Right atrium auricular region (tissue), 2 donors: ENCODE results near the gene POLD2. TPM values are rescaled to one million over a fixed set of nuclear protein-coding genes. Genes with fewer than 3 reads are reported as not detected.

Experiments
- DNase-seq: peaks from one replicate; pipeline ENCODE4 v3.0.0-alpha.2; 2019; ENCODE audit warnings: low spot score
- H3K27ac ChIP-seq, 2 donors: fragments of 200-600 bp; sonication (generic); 1 replicate in 1 of 2; 2 replicates in 1 of 2; pipeline ENCODE4 v1.5.1; 2016 to 2019
- H3K27me3 ChIP-seq, 2 donors: fragments of 200-600 bp; sonication (generic); one replicate each; pipeline versions ENCODE4 v1.5.1 to v1.6.0; 2017 to 2019
- H3K36me3 ChIP-seq: fragments of 200-600 bp; sonication (generic); one replicate; pipeline ENCODE4 v1.5.1; 2016
- H3K4me1 ChIP-seq, 2 donors: fragments of 200-600 bp; sonication (generic); one replicate each; pipeline versions ENCODE4 v1.5.1 to v1.6.0; 2017 to 2019
- H3K4me3 ChIP-seq, 2 donors: fragments of 200-600 bp; sonication (generic); 1 replicate in 1 of 2; 2 replicates in 1 of 2; pipeline ENCODE4 v1.5.1; 2017 to 2019; ENCODE audit warnings: mild to moderate bottlenecking in 1 of 2, moderate library complexity in 1 of 2
- H3K9me3 ChIP-seq, 2 donors: fragments of 200-600 bp; sonication (generic); one replicate each; pipeline ENCODE4 v1.5.1; 2019
- microRNA-seq, 2 donors: library from miRNA; unstranded; fragments of <30 nt; microRNA quantifications; one replicate each; pipeline ENCODE4, GENCODE V29; 2016 to 2017; ENCODE audit warnings: borderline number of aligned reads in 2 of 2, borderline replicate concordance in 1 of 2
- total RNA-seq, 2 donors: library from RNA; depleted of rRNA; stranded (reverse); fragments of >200 nt; gene quantifications; one replicate each; pipeline ENCODE4 v1.1.0, GENCODE V29; 2016
- TF ChIP-seq, protein P1 (sequence below), 2 donors: fragments of 200-600 bp; sonication (generic); IDR thresholded peaks; one replicate each; pipeline ENCODE4 v1.5.1; 2019; ENCODE audit warnings: antibody characterized with exemption in 2 of 2

POLD2 gene
- total RNA-seq, 2 donors from 2014 or later = 71.4 to 76.5 TPM

DNA sequence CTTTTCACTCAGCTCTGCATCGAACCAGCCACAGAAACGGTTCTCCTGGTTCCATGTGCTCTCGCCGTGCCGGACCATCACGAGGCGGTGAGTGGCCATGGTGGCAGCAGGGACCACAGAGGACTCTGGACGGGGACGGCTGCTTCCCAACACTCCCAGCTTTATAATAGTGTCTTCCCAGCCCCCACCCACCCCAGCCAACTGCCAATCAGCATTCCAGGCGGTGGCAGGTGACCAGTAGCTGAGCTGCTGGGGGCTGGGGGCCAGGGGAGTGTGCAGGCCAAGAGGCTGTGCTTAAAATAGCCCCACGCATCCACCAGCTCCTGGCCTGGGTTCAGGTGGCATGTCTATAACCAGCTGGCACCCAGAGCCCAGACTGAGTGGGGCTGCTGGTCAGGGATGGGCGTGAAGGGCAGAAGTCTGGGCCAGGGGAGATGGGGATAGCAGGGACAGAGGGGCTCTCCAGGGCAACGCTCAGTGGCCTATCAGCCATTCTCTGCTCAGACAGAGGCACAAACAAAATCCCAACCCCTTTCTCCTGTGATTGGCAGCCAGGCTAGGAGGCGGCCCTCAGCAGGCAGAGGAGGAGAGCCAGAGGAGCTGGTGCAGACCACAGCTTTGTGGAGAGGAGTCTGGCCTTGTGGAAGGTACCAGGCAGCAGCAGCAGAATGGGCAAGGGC lies 57.8 kb downstream of the POLD2 start, which contains the start of gene PGAM2:
Gene PGAM2 (minus strand): TSS at position 137 of the 680 bp plus-strand sequence. CDS start 38 bp downstream, at position 99.
- H3K27me3 ChIP-seq = no peaks in the 10 kb centered on the region
- H3K9me3 ChIP-seq = no peaks in the 10 kb centered on the region
- DNase-seq = peak; percentile 81
- peak within 1 kb of the TSS; percentile 55 to 63 for H3K4me3 ChIP-seq
- H3K4me1 ChIP-seq = peaks cover 0 to 75% of the 10 kb centered on the region in 2 donors
- TF ChIP-seq, protein P1, sequence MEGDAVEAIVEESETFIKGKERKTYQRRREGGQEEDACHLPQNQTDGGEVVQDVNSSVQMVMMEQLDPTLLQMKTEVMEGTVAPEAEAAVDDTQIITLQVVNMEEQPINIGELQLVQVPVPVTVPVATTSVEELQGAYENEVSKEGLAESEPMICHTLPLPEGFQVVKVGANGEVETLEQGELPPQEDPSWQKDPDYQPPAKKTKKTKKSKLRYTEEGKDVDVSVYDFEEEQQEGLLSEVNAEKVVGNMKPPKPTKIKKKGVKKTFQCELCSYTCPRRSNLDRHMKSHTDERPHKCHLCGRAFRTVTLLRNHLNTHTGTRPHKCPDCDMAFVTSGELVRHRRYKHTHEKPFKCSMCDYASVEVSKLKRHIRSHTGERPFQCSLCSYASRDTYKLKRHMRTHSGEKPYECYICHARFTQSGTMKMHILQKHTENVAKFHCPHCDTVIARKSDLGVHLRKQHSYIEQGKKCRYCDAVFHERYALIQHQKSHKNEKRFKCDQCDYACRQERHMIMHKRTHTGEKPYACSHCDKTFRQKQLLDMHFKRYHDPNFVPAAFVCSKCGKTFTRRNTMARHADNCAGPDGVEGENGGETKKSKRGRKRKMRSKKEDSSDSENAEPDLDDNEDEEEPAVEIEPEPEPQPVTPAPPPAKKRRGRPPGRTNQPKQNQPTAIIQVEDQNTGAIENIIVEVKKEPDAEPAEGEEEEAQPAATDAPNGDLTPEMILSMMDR (IDR thresholded peaks at IDR 0.05) = no peak
- peaks cover 20% of the 10 kb centered on the region for H3K36me3 ChIP-seq
- H3K27ac ChIP-seq = peak within 1 kb of the TSS; percentile 86 to 89

DNA sequence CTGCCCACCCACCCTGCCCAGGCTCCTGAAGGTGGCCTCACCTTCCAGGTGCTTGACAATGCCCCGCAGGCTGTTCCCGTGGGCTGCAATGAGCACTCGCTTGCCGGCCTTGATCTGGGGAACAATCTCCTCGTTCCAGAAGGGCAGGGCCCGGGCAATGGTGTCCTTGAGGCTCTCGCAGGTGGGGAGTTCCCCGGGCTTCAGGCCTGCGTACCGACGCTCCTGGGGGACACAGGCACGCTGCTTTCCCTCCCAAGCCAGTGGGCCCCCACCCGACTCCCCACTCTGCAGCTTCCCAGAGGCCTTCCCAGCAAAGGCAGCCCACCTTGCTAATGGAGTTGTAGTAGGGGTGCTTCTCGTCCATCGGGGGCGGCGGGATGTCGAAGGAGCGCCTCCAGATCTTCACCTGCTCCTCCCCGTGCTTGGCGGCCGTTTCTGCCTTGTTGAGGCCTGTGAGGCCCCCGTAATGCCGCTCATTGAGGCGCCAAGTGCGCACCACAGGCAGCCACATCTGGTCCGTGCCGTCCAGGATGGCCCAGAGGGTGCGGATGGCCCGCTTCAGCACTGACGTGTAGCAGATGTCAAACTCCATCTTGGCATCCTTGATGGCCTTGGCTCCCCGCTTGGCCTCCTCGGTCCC lies 58.4 kb downstream of the POLD2 start:
- H3K36me3 ChIP-seq = peaks cover 26% of the 10 kb centered on the region
- peak overlapping the region; percentile 86 to 89 for H3K27ac ChIP-seq
- peaks cover 0 to 76% of the 10 kb centered on the region in 2 donors for H3K4me1 ChIP-seq
- TF ChIP-seq, protein P1 (IDR thresholded peaks at IDR 0.05) = no peak
- DNase-seq = no peak
- peak overlapping the region; percentile 55 to 63 for H3K4me3 ChIP-seq
- H3K9me3 ChIP-seq = no peaks in the 10 kb centered on the region
- H3K27me3 ChIP-seq = no peaks in the 10 kb centered on the region

Small RNA genes within 50 kb of the gene (microRNA-seq; reads per million reads assigned to microRNA genes)
- 0.71 to 2.8 reads per million in 2 donors for gene MIR6838

Other genes starting within 250 kb of the POLD2 start
- 10 to 100 TPM; 26.4 to 30.9 TPM for gene URGCP, start 217.0 kb downstream of the POLD2 start, total RNA-seq
- 10 to 100 TPM; 47.4 to 50.5 TPM for gene UBE2D4, start 197.1 kb downstream of the POLD2 start, total RNA-seq
- gene SPDYE1, start 125.7 kb downstream of the POLD2 start, total RNA-seq = not detected
- gene DBNL, start 78.8 kb downstream of the POLD2 start, total RNA-seq = 10 to 100 TPM; 31.4 to 66.2 TPM
- 1,000 to 10,000 TPM in 1 of 2 donors, 100 to 1,000 TPM in 1; 680 to 2,809 TPM for gene PGAM2, start 58.0 kb downstream of the POLD2 start, total RNA-seq
- 10 to 100 TPM; 18.5 to 31.3 TPM for gene POLM, start 41.0 kb downstream of the POLD2 start, total RNA-seq
- 100 to 1,000 TPM in 1 of 2 donors, 10 to 100 TPM in 1; 84.4 to 193 TPM for gene AEBP1, start 19.2 kb downstream of the POLD2 start, total RNA-seq
- gene MYL7, start 17.8 kb upstream of the POLD2 start, total RNA-seq = over 10,000 TPM; 17,339 to 49,235 TPM
- gene GCK, start 65.9 kb upstream of the POLD2 start, total RNA-seq = 10 to 100 TPM; 11.1 to 21.0 TPM
- 10 to 100 TPM; 43.9 to 44.9 TPM for gene YKT6, start 77.4 kb upstream of the POLD2 start, total RNA-seq
- gene CAMK2B, start 202.0 kb upstream of the POLD2 start, total RNA-seq = 10 to 100 TPM; 79.9 to 84.7 TPM